ENCODE results near the gene MAP7D2.

The MAP7D2 gene

GRCh38 chrX:20112022-20112774 is 4.5 kb downstream of the MAP7D2 start:
- no peak for FAIRE-seq

GRCh38 chrX:20111271-20111670 is 5.4 kb downstream of the MAP7D2 start:
- FAIRE-seq = no peak

GRCh38 chrX:20101934-20102581 is 14.6 kb downstream of the MAP7D2 start:
- FAIRE-seq = no peak

- no peak for FAIRE-seq
These were observed 25.2 kb downstream of the MAP7D2 start for GRCh38 chrX:20091499-20091898.

GRCh38 chrX:20089845-20090244 is 26.9 kb downstream of the MAP7D2 start:
- no peak for FAIRE-seq

- no peak for FAIRE-seq
These were observed 36.4 kb downstream of the MAP7D2 start for GRCh38 chrX:20080277-20080676.

- no peak for FAIRE-seq
These were observed 45.1 kb downstream of the MAP7D2 start for GRCh38 chrX:20071511-20072079.

GRCh38 chrX:20067709-20068561 is 48.8 kb downstream of the MAP7D2 start:
- peak; percentile 98 for FAIRE-seq

- FAIRE-seq = no peak
These were observed 49.6 kb downstream of the MAP7D2 start for GRCh38 chrX:20066968-20067708.

- no peak for FAIRE-seq
These were observed 52.9 kb downstream of the MAP7D2 start for GRCh38 chrX:20063716-20064351.

GRCh38 chrX:20063153-20063552 is 53.6 kb downstream of the MAP7D2 start:
- no peak for FAIRE-seq

- no peak for FAIRE-seq
These were observed 54.9 kb downstream of the MAP7D2 start for GRCh38 chrX:20061855-20062254.

GRCh38 chrX:20060961-20061748 is 55.6 kb downstream of the MAP7D2 start:
- no peak for FAIRE-seq

GRCh38 chrX:20059467-20060128 is 57.1 kb downstream of the MAP7D2 start:
- FAIRE-seq = no peak

- no peak for FAIRE-seq
These were observed 59.2 kb downstream of the MAP7D2 start for GRCh38 chrX:20057479-20057878.

GRCh38 chrX:20056704-20057103 is 60.0 kb downstream of the MAP7D2 start:
- no peak for FAIRE-seq

- FAIRE-seq = no peak
These were observed 63.2 kb downstream of the MAP7D2 start for GRCh38 chrX:20053537-20053936.

- no peak for FAIRE-seq
These were observed 69.8 kb downstream of the MAP7D2 start for GRCh38 chrX:20046864-20047263.

- no peak for FAIRE-seq
These were observed 70.5 kb downstream of the MAP7D2 start for GRCh38 chrX:20046223-20046622.

- no peak for FAIRE-seq
These were observed 74.5 kb downstream of the MAP7D2 start for GRCh38 chrX:20042221-20042620.

GRCh38 chrX:20038966-20039365 is 77.7 kb downstream of the MAP7D2 start:
- FAIRE-seq = no peak
